Loucy (cell line): ENCODE data around the gene PRRT3.

ENCODE experiments used
- EZH2phosphoT487 ChIP-seq: fragments of 200-600 bp; IDR thresholded peaks from 2 replicates; pipeline ENCODE4 v1.6.1; 2018; ENCODE audit warnings: antibody characterized with exemption, mild to moderate bottlenecking, moderate library complexity, borderline replicate concordance
- TF ChIP-seq, protein P1 (sequence below): fragments of 200-600 bp; sonication (generic); conservative IDR thresholded peaks from 2 replicates; pipeline ENCODE4 v1.5.1; 2014; ENCODE audit warnings: mild to moderate bottlenecking, antibody characterized with exemption, low read length

- TF ChIP-seq, protein P1, sequence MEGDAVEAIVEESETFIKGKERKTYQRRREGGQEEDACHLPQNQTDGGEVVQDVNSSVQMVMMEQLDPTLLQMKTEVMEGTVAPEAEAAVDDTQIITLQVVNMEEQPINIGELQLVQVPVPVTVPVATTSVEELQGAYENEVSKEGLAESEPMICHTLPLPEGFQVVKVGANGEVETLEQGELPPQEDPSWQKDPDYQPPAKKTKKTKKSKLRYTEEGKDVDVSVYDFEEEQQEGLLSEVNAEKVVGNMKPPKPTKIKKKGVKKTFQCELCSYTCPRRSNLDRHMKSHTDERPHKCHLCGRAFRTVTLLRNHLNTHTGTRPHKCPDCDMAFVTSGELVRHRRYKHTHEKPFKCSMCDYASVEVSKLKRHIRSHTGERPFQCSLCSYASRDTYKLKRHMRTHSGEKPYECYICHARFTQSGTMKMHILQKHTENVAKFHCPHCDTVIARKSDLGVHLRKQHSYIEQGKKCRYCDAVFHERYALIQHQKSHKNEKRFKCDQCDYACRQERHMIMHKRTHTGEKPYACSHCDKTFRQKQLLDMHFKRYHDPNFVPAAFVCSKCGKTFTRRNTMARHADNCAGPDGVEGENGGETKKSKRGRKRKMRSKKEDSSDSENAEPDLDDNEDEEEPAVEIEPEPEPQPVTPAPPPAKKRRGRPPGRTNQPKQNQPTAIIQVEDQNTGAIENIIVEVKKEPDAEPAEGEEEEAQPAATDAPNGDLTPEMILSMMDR: no peak
- TF ChIP-seq EZH2phosphoT487: no peak
These were observed 7.9 kb downstream of the PRRT3 start for GRCh38 chr3:9944271-9944670.
